ENCODE results near the gene COX8A. TPM values are rescaled to one million over a fixed set of nuclear protein-coding genes. Genes with fewer than 3 reads are reported as not detected.
A peak's percentile ranks its signal among the peaks of the same experiment; 100 is the strongest.
"Not testable (repeated sequence)": the region's sequence is repeated elsewhere in the genome, so short reads cannot be mapped to it uniquely, and the experiment has no call there.

The COX8A gene
- total RNA-seq, 4 donors from 2014 or later, result 265 to 424 (median 362) TPM

GRCh38 chr11:63969461-63969860, 5.0 kb upstream of the COX8A start:
- no peak for ATAC-seq (ENCODE audit: low FRiP score)
- no peak for DNase-seq (ENCODE audit: low spot score)
- TF ChIP-seq, protein P1, sequence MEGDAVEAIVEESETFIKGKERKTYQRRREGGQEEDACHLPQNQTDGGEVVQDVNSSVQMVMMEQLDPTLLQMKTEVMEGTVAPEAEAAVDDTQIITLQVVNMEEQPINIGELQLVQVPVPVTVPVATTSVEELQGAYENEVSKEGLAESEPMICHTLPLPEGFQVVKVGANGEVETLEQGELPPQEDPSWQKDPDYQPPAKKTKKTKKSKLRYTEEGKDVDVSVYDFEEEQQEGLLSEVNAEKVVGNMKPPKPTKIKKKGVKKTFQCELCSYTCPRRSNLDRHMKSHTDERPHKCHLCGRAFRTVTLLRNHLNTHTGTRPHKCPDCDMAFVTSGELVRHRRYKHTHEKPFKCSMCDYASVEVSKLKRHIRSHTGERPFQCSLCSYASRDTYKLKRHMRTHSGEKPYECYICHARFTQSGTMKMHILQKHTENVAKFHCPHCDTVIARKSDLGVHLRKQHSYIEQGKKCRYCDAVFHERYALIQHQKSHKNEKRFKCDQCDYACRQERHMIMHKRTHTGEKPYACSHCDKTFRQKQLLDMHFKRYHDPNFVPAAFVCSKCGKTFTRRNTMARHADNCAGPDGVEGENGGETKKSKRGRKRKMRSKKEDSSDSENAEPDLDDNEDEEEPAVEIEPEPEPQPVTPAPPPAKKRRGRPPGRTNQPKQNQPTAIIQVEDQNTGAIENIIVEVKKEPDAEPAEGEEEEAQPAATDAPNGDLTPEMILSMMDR (IDR thresholded peaks at IDR 0.05), result no peak

DNA sequence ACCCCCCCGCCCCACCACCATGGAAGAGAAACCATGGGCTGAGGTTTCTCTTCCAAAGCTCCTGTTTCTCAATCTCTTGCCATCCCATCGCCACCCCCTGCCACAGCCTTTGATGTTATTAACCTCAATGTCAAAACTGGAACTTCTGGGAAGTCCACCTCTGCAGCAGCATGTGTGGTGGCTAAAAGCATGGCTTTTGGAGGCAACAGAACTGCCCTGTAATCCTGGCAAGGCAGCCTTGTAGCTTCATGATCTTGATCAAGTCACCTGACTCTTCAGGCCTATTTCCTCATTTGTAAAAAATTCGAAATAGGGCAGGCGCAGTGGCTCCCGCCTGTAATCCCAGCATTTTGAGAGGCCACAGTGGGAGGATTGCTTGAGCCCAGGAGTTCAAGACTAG, 3.5 kb upstream of the COX8A start:
- DNase-seq (ENCODE audit: low spot score) (no peak), ATAC-seq (ENCODE audit: low FRiP score) (no peak)
- TF ChIP-seq, protein P1 (IDR thresholded peaks at IDR 0.05), result no peak

DNA sequence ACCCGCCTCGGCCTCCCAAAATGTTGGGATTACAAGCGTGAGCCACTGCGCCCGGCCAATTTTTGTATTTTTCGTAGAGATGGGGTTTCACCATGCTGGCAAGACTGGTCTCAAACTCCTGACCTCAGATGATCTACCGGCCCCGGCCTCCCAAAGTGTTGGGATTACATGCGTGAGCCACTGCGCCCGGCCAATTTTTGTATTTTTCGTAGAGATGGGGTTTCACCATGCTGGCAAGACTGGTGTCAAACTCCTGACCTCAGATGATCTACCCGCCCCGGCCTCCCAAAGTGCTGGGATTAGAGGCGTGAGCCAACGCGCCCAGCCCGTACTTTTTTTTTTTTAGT, 535 bp upstream of the COX8A start:
- DNase-seq (ENCODE audit: low spot score); ATAC-seq (ENCODE audit: low FRiP score): not testable (repeated sequence)

DNA sequence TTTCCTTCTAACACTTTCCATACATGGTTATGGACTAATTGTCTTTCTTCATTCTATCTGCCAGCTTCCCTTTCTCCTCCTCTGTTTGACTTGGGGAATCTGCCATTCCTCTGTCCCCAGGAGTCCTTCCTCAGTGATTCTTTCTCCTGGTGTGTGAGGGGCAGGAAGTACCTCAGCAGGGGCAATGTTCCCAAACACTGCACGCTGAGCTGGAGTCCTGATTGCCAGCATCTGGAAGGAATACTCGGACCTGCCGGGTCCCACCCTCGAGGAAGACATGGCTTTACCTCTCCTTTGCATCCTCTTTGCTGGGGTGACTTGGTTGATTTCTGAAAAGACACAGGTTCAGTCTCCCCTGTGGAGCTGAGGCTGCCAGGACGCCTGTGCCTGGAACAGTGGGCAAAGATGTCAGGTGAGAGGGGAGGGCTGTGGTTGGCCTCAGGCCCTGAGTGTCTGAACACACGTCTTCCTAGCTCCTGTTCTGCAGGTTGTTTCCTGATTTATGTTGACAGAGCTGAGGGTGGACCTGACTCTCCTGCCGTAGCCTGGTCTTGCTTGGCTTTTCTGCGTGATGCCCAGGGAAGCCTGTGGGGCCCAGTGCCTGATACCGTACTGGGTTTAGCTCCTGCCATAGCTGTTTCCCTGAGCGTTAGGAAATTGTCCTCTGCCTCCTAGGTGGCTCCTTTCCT, 4.3 kb downstream of the COX8A start:
- DNase-seq (ENCODE audit: low spot score) (no peak), ATAC-seq (ENCODE audit: low FRiP score) (no peak)
- TF ChIP-seq, protein P1 (IDR thresholded peaks at IDR 0.05), result no peak

DNA sequence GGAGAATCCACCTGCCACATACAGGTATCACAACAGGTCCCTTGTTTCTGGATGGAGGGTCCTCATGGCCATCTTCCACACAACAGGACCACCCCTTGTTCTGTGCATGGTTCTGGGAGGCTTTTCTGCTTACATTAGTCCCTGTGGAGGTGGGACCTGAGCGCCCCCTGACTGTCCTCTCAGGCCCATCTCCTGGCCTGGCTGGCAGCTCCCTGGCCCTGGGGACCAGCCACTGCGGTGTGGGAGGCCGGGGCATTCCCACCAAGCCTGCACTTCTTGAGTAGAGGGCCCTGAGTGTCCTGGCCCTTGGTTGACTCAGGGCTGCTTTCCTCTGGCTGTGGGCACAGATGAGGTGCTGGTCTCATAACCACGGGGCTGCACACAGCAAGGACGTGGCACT, 5.0 kb downstream of the COX8A start:
- ATAC-seq (ENCODE audit: low FRiP score) (no peak), DNase-seq (ENCODE audit: low spot score) (no peak)
- TF ChIP-seq, protein P1 (IDR thresholded peaks at IDR 0.05), result no peak

DNA sequence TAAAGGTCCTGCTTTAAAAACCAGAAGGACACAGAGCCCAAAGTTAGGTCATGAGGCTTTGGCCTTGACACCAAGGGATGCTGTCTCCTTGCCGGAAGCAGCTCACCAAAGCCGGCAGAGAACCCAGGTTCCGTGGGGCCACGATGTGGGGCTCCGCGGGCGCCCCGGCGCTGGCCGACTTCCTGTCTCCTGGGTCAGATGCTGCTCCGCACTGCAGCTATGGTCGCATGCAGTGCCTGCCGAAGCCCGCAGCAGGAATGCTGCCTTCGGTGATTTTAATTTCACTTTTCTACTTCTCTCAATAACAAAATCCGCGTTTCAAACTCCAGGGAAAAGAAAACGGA, 11.4 kb downstream of the COX8A start:
- TF ChIP-seq, protein P1 (IDR thresholded peaks at IDR 0.05), result no peak
- DNase-seq (ENCODE audit: low spot score), result no peak

DNA sequence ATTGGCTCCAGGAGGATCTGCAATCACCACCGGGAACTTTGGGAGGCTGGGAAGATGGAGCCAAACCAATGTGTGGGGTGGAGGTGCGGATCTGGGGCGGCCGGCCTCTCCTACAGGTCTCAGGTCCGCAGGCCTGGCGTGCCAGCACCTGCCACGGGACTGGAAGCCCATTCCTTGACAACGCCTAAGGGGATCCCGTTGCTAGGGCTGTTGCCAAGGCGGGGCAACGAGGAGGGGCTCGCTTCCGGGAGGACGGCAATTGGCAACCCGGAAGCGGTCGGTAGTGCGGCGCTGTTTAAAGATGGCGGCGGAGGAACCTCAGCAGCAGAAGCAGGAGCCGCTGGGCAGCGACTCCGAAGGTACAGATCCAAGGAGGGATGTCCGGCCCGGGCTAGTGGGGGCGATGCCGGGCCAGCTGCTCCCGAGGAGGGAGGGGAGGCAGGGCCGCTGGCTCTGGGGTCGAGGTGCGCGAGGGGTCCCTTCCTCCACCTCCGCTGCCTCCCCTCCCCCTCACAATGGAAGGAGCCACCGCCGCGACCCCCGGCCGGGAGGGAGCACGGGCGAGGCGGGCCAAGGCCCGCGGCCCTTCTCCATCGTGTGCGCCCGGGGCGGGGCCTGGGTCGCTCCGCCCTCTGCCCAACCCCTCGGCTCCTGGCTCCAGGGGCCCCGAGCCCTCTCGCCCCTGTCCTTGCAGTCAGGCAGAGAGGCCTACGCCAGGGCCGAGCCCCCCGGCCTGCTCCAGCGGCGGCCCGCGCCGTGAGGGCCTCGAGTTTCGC, 11.9 kb downstream of the COX8A start, which contains the start of gene OTUB1:
Gene OTUB1 (plus strand): TSS at position 283 of the 776 bp plus-strand sequence. CDS start 19 bp downstream, at position 302.
- DNase-seq (ENCODE audit: low spot score) (peak; percentile 69), ATAC-seq (ENCODE audit: low FRiP score) (peak; percentile 87)
- TF ChIP-seq, protein P1 (IDR thresholded peaks at IDR 0.05), result no peak

More for the DNA sequence above, 11.4 kb downstream of the COX8A start:
- ATAC-seq (ENCODE audit: low FRiP score), result no peak
